ENCODE measurements around the gene NPR1. TPM values are rescaled to one million over a fixed set of nuclear protein-coding genes. Genes with fewer than 3 reads are reported as not detected.

Gene NPR1
- polyA plus RNA-seq, 1 donor from 2014 or later: 0.45 TPM

- Histone ChIP-seq H3F3A (ENCODE audit: insufficient read depth, low read length, poor library complexity, severe bottlenecking) (no peaks in the 10 kb centered on the region), H4K20me1 (ENCODE audit: insufficient read depth) (no peaks in the 10 kb centered on the region), H3K36me3 (ENCODE audit: insufficient read depth, low read length) (no peaks in the 10 kb centered on the region), H3K9me2 (ENCODE audit: insufficient read depth, low read length) (no peaks in the 10 kb centered on the region), H3K4me3 (ENCODE audit: low read length) (peak overlapping the region; percentile 79), H3K27me3 (ENCODE audit: insufficient read depth, low read depth, low read length) (peaks cover 50% of the 10 kb centered on the region), H3K79me2 (replicated peaks; ENCODE audit: insufficient read depth, low read length) (no peaks in the 10 kb centered on the region), H3K27ac (ENCODE audit: low read length) (no peak overlapping the region), H2AFZ (ENCODE audit: low read depth, low read length) (peak overlapping the region; percentile 35), H3K9me3 (ENCODE audit: low read length) (no peaks in the 10 kb centered on the region), H3K4me2 (ENCODE audit: low read length) (peak overlapping the region; percentile 14), H3K9ac (ENCODE audit: low read length) (peak overlapping the region; percentile 51)
- TF ChIP-seq RAD21 (conservative IDR thresholded peaks at IDR 0.05) (no peak), CTCF (IDR thresholded peaks at IDR 0.05; ENCODE audit: poor library complexity, severe bottlenecking) (peak; percentile 56), EZH2 (IDR thresholded peaks at IDR 0.05; ENCODE audit: borderline replicate concordance, insufficient read depth, low read length, poor library complexity, severe bottlenecking) (no peak)
These were observed 1.0 kb downstream of the NPR1 start for GRCh38 chr1:153679337-153680119.

- TF ChIP-seq EZH2 (IDR thresholded peaks at IDR 0.05; ENCODE audit: borderline replicate concordance, insufficient read depth, low read length, poor library complexity, severe bottlenecking): no peak
- no peak for TF ChIP-seq TAF1 (IDR thresholded peaks at IDR 0.05; ENCODE audit: low read depth)
- TF ChIP-seq EP300 (conservative IDR thresholded peaks at IDR 0.05; ENCODE audit: poor library complexity, severe bottlenecking): no peak
- H3K4me3 ChIP-seq (ENCODE audit: low read length): no peak overlapping the region
- no peaks in the 10 kb centered on the region for H4K20me1 ChIP-seq (ENCODE audit: insufficient read depth)
- no peaks in the 10 kb centered on the region for H3K36me3 ChIP-seq (ENCODE audit: insufficient read depth, low read length)
- H3K9me3 ChIP-seq (ENCODE audit: low read length): no peaks in the 10 kb centered on the region
- no peak overlapping the region for H3K27ac ChIP-seq (ENCODE audit: low read length)
- H3K9ac ChIP-seq (ENCODE audit: low read length): no peak overlapping the region
- no peaks in the 10 kb centered on the region for H3K9me2 ChIP-seq (ENCODE audit: insufficient read depth, low read length)
- H3K4me2 ChIP-seq (ENCODE audit: low read length): no peak overlapping the region
- H2AFZ ChIP-seq (ENCODE audit: low read depth, low read length): no peak overlapping the region
- H3K27me3 ChIP-seq (ENCODE audit: insufficient read depth, low read depth, low read length): peaks cover 50% of the 10 kb centered on the region
- H3K79me2 ChIP-seq (replicated peaks; ENCODE audit: insufficient read depth, low read length): no peaks in the 10 kb centered on the region
- no peaks in the 10 kb centered on the region for H3F3A ChIP-seq (ENCODE audit: insufficient read depth, low read length, poor library complexity, severe bottlenecking)
These were observed 1.6 kb downstream of the NPR1 start for GRCh38 chr1:153680120-153680403.

GRCh38 chr1:153682730-153683129, 4.2 kb downstream of the NPR1 start:
- H3K27ac ChIP-seq (ENCODE audit: low read length): no peak overlapping the region
- H2AFZ ChIP-seq (ENCODE audit: low read depth, low read length): no peak overlapping the region
- no peaks in the 10 kb centered on the region for H3K79me2 ChIP-seq (replicated peaks; ENCODE audit: insufficient read depth, low read length)
- no peaks in the 10 kb centered on the region for H3K36me3 ChIP-seq (ENCODE audit: insufficient read depth, low read length)
- H3K4me3 ChIP-seq (ENCODE audit: low read length): no peak overlapping the region
- peaks cover 43% of the 10 kb centered on the region for H3K27me3 ChIP-seq (ENCODE audit: insufficient read depth, low read depth, low read length)
- H3K4me2 ChIP-seq (ENCODE audit: low read length): no peak overlapping the region
- no peak for TF ChIP-seq SMC3 (conservative IDR thresholded peaks at IDR 0.05; ENCODE audit: poor library complexity)
- no peak for TF ChIP-seq EP300 (conservative IDR thresholded peaks at IDR 0.05; ENCODE audit: poor library complexity, severe bottlenecking)
- no peak for TF ChIP-seq MXI1 (conservative IDR thresholded peaks at IDR 0.05; ENCODE audit: poor library complexity, severe bottlenecking)
- no peak for TF ChIP-seq TAF1 (IDR thresholded peaks at IDR 0.05; ENCODE audit: low read depth)
- TF ChIP-seq REST (IDR thresholded peaks at IDR 0.05; ENCODE audit: borderline replicate concordance): no peak
- no peak for TF ChIP-seq POLR2AphosphoS5 (IDR thresholded peaks at IDR 0.05)
- TF ChIP-seq CTCF (IDR thresholded peaks at IDR 0.05; ENCODE audit: poor library complexity, severe bottlenecking): no peak
- TF ChIP-seq EZH2 (IDR thresholded peaks at IDR 0.05; ENCODE audit: borderline replicate concordance, insufficient read depth, low read length, poor library complexity, severe bottlenecking): no peak
- no peak for TF ChIP-seq RAD21 (conservative IDR thresholded peaks at IDR 0.05)
- no peaks in the 10 kb centered on the region for H3K9me3 ChIP-seq (ENCODE audit: low read length)
- H4K20me1 ChIP-seq (ENCODE audit: insufficient read depth): no peaks in the 10 kb centered on the region
- no peaks in the 10 kb centered on the region for H3K9me2 ChIP-seq (ENCODE audit: insufficient read depth, low read length)
- no peak overlapping the region for H3K9ac ChIP-seq (ENCODE audit: low read length)
- no peaks in the 10 kb centered on the region for H3F3A ChIP-seq (ENCODE audit: insufficient read depth, low read length, poor library complexity, severe bottlenecking)

Data from neural cell (in vitro differentiated cells).